ENCODE data around the gene HOXC9. TPM values are rescaled to one million over a fixed set of nuclear protein-coding genes. Genes with fewer than 3 reads are reported as not detected.

The HOXC9 gene
- total and polyA plus RNA-seq, 2 of the 4 experiments (the other 2 are of a cell fraction): 0.26 TPM; not detected in 1

DNA sequence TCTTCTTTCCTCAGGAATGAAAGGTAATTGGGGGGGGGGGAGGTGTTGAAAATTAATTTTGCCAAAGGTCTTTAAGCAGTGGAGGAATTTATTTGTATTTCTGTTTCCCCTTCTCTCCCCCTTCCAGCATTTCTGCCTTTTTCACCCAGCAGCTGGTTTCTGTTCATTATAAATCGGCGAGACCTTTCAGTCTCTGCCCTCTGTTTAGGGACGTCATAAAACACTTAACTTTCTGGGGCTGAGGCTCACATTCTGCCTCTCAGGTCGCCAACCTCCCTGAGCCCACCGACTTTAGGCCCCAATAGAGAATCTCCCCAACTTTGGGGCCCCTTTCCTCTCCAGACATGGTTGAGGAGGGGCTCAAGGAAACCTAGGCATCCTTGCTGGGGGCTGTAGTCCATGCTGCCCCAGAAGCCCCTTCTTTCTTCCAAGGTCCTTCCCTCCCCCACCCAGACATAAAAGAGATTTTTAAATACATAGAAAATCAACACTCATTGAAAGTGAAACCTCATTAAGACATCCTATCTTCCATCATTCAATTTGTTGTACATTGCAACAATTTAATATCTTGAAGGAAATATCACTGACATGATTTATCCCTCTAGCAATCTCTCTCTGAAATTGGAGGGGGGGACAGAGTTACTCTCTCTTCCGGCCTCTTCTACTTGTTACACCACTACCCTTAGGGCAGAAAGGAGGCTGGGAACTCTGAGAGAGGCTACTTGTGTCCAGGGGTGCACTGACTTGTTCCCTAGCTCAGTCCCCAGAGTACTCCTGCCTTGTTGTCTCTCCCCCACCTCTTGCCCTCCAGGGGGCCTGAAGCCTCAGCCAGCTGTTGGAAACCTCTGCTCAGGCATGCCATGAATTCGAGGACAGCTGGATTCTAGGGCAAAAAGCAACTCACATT lies 25.8 kb downstream of the HOXC9 start:
- Histone ChIP-seq H2BK15ac (ENCODE audit: low read depth, low read length) (no peak overlapping the region), H3K36me3 (ENCODE audit: control insufficient read depth, insufficient read depth, low read length) (no peaks in the 10 kb centered on the region), H3K14ac (replicated peaks; ENCODE audit: low read depth, low read length) (no peak overlapping the region), H3K4me3 (ENCODE audit: insufficient read depth, low read depth, low read length) (no peak overlapping the region), H3K23ac (ENCODE audit: low read depth, low read length) (no peak overlapping the region), H3K79me1 (ENCODE audit: low read depth in 1 of 2, low read length in 2 of 2) (no peaks in the 10 kb centered on the region), H2AK5ac (ENCODE audit: low read depth, low read length) (no peak overlapping the region), H3K9me1 (ENCODE audit: insufficient read depth, low read length) (no peaks in the 10 kb centered on the region), H3K4me1 (ENCODE audit: control insufficient read depth, insufficient read depth, low read length) (no peaks in the 10 kb centered on the region), H3K9ac (ENCODE audit: low read depth, low read length) (no peak overlapping the region), H2BK20ac (ENCODE audit: low read depth, low read length) (no peak overlapping the region), H2BK120ac (ENCODE audit: low read depth, low read length) (no peak overlapping the region), H3K27me3 (ENCODE audit: control insufficient read depth, insufficient read depth, low read length) (peaks cover 82% of the 10 kb centered on the region), H3K18ac (ENCODE audit: low read depth, low read length) (no peak overlapping the region), H3K4ac (ENCODE audit: low read depth, low read length) (no peak overlapping the region), H3K27ac (ENCODE audit: insufficient read depth, low read length) (no peak overlapping the region), H4K8ac (ENCODE audit: low read depth in 2 of 2, low read length in 2 of 2) (no peak overlapping the region), H4K20me1 (ENCODE audit: insufficient read depth, low read length) (no peaks in the 10 kb centered on the region), H3K4me2 (ENCODE audit: low read depth, low read length) (no peak overlapping the region), H4K5ac (ENCODE audit: low read depth, low read length) (no peak overlapping the region), H3K9me3 (ENCODE audit: control insufficient read depth, insufficient read depth, low read length) (no peaks in the 10 kb centered on the region), H2AK9ac (replicated peaks; ENCODE audit: low read depth, low read length, poor library complexity) (no peak overlapping the region), H3K56ac (ENCODE audit: extremely low read depth, insufficient read depth, low read length) (no peak overlapping the region), H2AFZ (replicated peaks; ENCODE audit: low read length, poor library complexity) (no peak overlapping the region), H4K91ac (ENCODE audit: insufficient read depth, low read depth, low read length) (no peak overlapping the region), H2BK5ac (ENCODE audit: low read depth, low read length, poor library complexity, severe bottlenecking) (no peak overlapping the region)
- dilution Hi-C loops (cut with HindIII; ENCODE audit: low sequenced_read_pairs, unreplicated experiment) (no loop called here), intact Hi-C loops (cut with micrococcal nuclease) (no loop called here), in situ Hi-C loops (cut with MboI; ENCODE audit: low sequenced_read_pairs) (no loop called here)
- ATAC-seq (ENCODE audit: low read depth) (no peak), DNase-seq (no peak)
- POLR2A ChIA-PET (ENCODE audit: unreplicated experiment): no interaction called here
- 25% methylated on average over 2 of the region's 7 CpGs; no CpG with 5 or more reads in 1 of the 2 experiments for WGBS, 2 experiments (ENCODE audit: extremely low coverage in 2 of 2, insufficient read length in 1 of 2)
- BruUV-seq (replicated peaks): no TSS peak
- CTCF ChIA-PET: interaction anchor here (0.8 to 2.4 kb wide), 2 partner anchors 179 to 181 kb away, joined by 3 to 7 read pairs; no protein-coding TSS in a partner anchor
- TF ChIP-seq RCOR1 (IDR thresholded peaks at IDR 0.05; ENCODE audit: insufficient replicate concordance, low read length) (no peak), USF2 (IDR thresholded peaks at IDR 0.05; ENCODE audit: low read depth, low read length) (no peak), POLR2A (IDR thresholded peaks at IDR 0.05; ENCODE audit: low read depth, low read length) (no peak), RAD21 (IDR thresholded peaks at IDR 0.05; ENCODE audit: low read length) (no peak), MXI1 (IDR thresholded peaks at IDR 0.05; ENCODE audit: borderline replicate concordance, low read depth, low read length) (no peak), NFE2L2 (IDR thresholded peaks at IDR 0.05; ENCODE audit: low read depth, low read length) (no peak), CEBPB (IDR thresholded peaks at IDR 0.05; ENCODE audit: low read depth, low read length) (no peak), MAZ (IDR thresholded peaks at IDR 0.05; ENCODE audit: borderline replicate concordance, low read depth, low read length) (no peak), CHD1 (IDR thresholded peaks at IDR 0.05; ENCODE audit: low read depth, low read length) (no peak), RFX5 (IDR thresholded peaks at IDR 0.05; ENCODE audit: low read depth, low read length) (no peak), FOS (IDR thresholded peaks at IDR 0.05; ENCODE audit: low read depth, low read length) (no peak), SMC3 (IDR thresholded peaks at IDR 0.05; ENCODE audit: low read depth, low read length) (no peak), BHLHE40 (IDR thresholded peaks at IDR 0.05; ENCODE audit: low read depth, low read length) (no peak)
- TF ChIP-seq, protein P1, sequence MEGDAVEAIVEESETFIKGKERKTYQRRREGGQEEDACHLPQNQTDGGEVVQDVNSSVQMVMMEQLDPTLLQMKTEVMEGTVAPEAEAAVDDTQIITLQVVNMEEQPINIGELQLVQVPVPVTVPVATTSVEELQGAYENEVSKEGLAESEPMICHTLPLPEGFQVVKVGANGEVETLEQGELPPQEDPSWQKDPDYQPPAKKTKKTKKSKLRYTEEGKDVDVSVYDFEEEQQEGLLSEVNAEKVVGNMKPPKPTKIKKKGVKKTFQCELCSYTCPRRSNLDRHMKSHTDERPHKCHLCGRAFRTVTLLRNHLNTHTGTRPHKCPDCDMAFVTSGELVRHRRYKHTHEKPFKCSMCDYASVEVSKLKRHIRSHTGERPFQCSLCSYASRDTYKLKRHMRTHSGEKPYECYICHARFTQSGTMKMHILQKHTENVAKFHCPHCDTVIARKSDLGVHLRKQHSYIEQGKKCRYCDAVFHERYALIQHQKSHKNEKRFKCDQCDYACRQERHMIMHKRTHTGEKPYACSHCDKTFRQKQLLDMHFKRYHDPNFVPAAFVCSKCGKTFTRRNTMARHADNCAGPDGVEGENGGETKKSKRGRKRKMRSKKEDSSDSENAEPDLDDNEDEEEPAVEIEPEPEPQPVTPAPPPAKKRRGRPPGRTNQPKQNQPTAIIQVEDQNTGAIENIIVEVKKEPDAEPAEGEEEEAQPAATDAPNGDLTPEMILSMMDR (conservative IDR thresholded peaks at IDR 0.05; ENCODE audit: low read depth, low read length): no peak
- TF ChIP-seq, protein P2, sequence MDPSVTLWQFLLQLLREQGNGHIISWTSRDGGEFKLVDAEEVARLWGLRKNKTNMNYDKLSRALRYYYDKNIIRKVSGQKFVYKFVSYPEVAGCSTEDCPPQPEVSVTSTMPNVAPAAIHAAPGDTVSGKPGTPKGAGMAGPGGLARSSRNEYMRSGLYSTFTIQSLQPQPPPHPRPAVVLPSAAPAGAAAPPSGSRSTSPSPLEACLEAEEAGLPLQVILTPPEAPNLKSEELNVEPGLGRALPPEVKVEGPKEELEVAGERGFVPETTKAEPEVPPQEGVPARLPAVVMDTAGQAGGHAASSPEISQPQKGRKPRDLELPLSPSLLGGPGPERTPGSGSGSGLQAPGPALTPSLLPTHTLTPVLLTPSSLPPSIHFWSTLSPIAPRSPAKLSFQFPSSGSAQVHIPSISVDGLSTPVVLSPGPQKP (IDR thresholded peaks at IDR 0.05; ENCODE audit: borderline replicate concordance, low read depth, low read length): no peak
